PC-3 (cell line): ENCODE results near the gene EFCAB12.

Source experiments
- CTCF ChIP-seq: fragments of 300-600 bp; sonication (generic); conservative IDR thresholded peaks from 2 replicates; pipeline ENCODE4 v1.5.1; 2017; ENCODE audit warnings: antibody characterized with exemption, low read depth, mild to moderate bottlenecking, low read length
- EZH2phosphoT487 ChIP-seq: fragments of 300-600 bp; sonication (generic); IDR thresholded peaks from 2 replicates; pipeline ENCODE4 v1.6.1; 2018; ENCODE audit warnings: mild to moderate bottlenecking, antibody characterized with exemption, low read length, borderline replicate concordance

GRCh38 chr3:129439817-129440617 is 11.6 kb upstream of the EFCAB12 start, which contains the start of the genes IFT122 and MBD4:
- no peak for TF ChIP-seq EZH2phosphoT487
- no peak for TF ChIP-seq CTCF
